K562 (cell line): Measurements from ENCODE around the gene ATP8B4. TPM values are rescaled to one million over a fixed set of nuclear protein-coding genes. Genes with fewer than 3 reads are reported as not detected.

ENCODE experiments used
- ATAC-seq: fragments of 200-7000 bp; cut with Tn5 transposase; 3 replicates; pipeline ENCODE4 v1.9.1; 2020; ENCODE audit warnings: moderate library complexity
- BruUV-seq: library from RNA; stranded (reverse); fragments of 400-500 nt; replicated peaks from 2 replicates; lab custom pipeline; 2021; lab: Mats Ljungman, UMichigan
- CTCF ChIA-PET: fragments of 300-600 bp; formaldehyde crosslinking; extraction: SDS; loops from one replicate; lab custom pipeline; 2021; ENCODE audit warnings: low intra/inter-chr PET ratio; lab: Yijun Ruan, JAX
- POLR2A ChIA-PET: fragments of 300-600, 350-650 bp; sonication (Branson Sonifier 250); formaldehyde crosslinking; extraction: SDS; loops from one replicate; lab custom pipeline; 2021; ENCODE audit warnings: antibody characterized with exemption, inconsistent platforms; lab: Yijun Ruan, JAX
- DNase-seq, 4 experiments: peaks; one replicate each; pipeline versions ENCODE4 v3.0.0 to v3.0.0-alpha.2; 2011 to 2018; ENCODE audit warnings: low spot score in 3 of 4, mixed read lengths in 3 of 4; ENCODE audit errors: extremely low read depth in 1 of 4
- FAIRE-seq: peaks from 2 replicates; lab custom pipeline; 2011; peaks lifted over from hg19 to GRCh38; lab: Jason Lieb, UNC
- H2AFZ ChIP-seq: 2 replicates; pipeline ENCODE4 v1.6.0; 2011; ENCODE audit warnings: low read depth, low read length, control low read depth, inconsistent platforms
- H3K27ac ChIP-seq: fragments of 200-600 bp; 3 replicates; pipeline ENCODE4 v1.8.0; 2011; ENCODE audit warnings: low read depth, mild to moderate bottlenecking, control low read depth, inconsistent platforms, low read length, moderate library complexity, mixed read lengths; ENCODE audit errors: extremely low read depth
- H3K27me3 ChIP-seq, 2 experiments: fragments of 300-600 bp in 1 of 2; 2 replicates in 1 of 2; 3 replicates in 1 of 2; pipeline versions ENCODE4 v1.6.0 to v1.8.0; 2011; ENCODE audit warnings: inconsistent platforms in 2 of 2, low read length in 2 of 2, mild to moderate bottlenecking in 1 of 2, mixed read lengths in 1 of 2, moderate library complexity in 1 of 2; ENCODE audit not compliant: control insufficient read depth in 2 of 2, insufficient read depth in 2 of 2
- H3K36me3 ChIP-seq: fragments of 300-600 bp; 3 replicates; pipeline ENCODE4 v1.8.0; 2011; ENCODE audit warnings: mild to moderate bottlenecking, low read length, inconsistent platforms; ENCODE audit not compliant: control insufficient read depth, insufficient read depth
- H3K4me1 ChIP-seq, 2 experiments: fragments of 200-600 bp in 1 of 2; replicated peaks in 1 of 2; 2 replicates in 1 of 2; 3 replicates in 1 of 2; pipeline versions ENCODE4 v1.5.1 to v1.8.0; 2011; ENCODE audit warnings: inconsistent platforms in 2 of 2, low read length in 2 of 2, mild to moderate bottlenecking in 1 of 2, mixed read lengths in 1 of 2, moderate library complexity in 1 of 2; ENCODE audit not compliant: control insufficient read depth in 2 of 2, insufficient read depth in 2 of 2
- H3K4me2 ChIP-seq: 2 replicates; pipeline ENCODE4 v1.6.1; 2011; ENCODE audit warnings: low read length, control low read depth, inconsistent platforms, mixed read lengths; ENCODE audit not compliant: insufficient read depth
- H3K4me3 ChIP-seq: fragments of 200-600 bp; sonication (generic), shearing (Covaris generic); 2 replicates; pipeline ENCODE4 v1.5.1; 2016; ENCODE audit warnings: control low read depth, inconsistent platforms
- H3K79me2 ChIP-seq: fragments of 200-600 bp; 3 replicates; pipeline ENCODE4 v1.8.0; 2011; ENCODE audit warnings: low read length, inconsistent platforms; ENCODE audit not compliant: control insufficient read depth, insufficient read depth
- H3K9ac ChIP-seq, 2 experiments: 2 replicates each; pipeline versions ENCODE4 v1.6.0 to v1.6.1; 2011; ENCODE audit warnings: low read depth in 2 of 2, low read length in 2 of 2, control low read depth in 1 of 2, inconsistent platforms in 1 of 2, mild to moderate bottlenecking in 1 of 2, mixed read lengths in 1 of 2; ENCODE audit not compliant: insufficient read depth in 1 of 2
- H3K9me1 ChIP-seq: one replicate; pipeline ENCODE4 v1.6.0; 2011; ENCODE audit warnings: inconsistent platforms, mild to moderate bottlenecking, low read length, moderate library complexity; ENCODE audit not compliant: control insufficient read depth, insufficient read depth
- H3K9me3 ChIP-seq: replicated peaks from 2 replicates; pipeline ENCODE4 v1.5.1; 2011; ENCODE audit warnings: low read depth, low read length, inconsistent platforms; ENCODE audit not compliant: control insufficient read depth, insufficient read depth
- H4K20me1 ChIP-seq: replicated peaks from 2 replicates; pipeline ENCODE4 v1.6.1; 2011; ENCODE audit warnings: low read length, inconsistent platforms, mixed read lengths; ENCODE audit not compliant: control insufficient read depth, insufficient read depth
- CBX1 ChIP-seq: sonication (generic); IDR thresholded peaks from 2 replicates; pipeline ENCODE4 v1.6.1; 2016; ENCODE audit warnings: antibody characterized with exemption, low read depth, mild to moderate bottlenecking
- CHD2 ChIP-seq: IDR thresholded peaks from 2 replicates; pipeline ENCODE4 v1.6.1; 2011; ENCODE audit warnings: low read depth, low read length
- ELF2 ChIP-seq: fragments of 250-450 bp; sonication (Bioruptor Pico); IDR thresholded peaks from 2 replicates; pipeline ENCODE4 v1.5.0; 2021; ENCODE audit warnings: mild to moderate bottlenecking
- ELK1 ChIP-seq: sonication (generic); formaldehyde crosslinking; IDR thresholded peaks from 2 replicates; pipeline ENCODE4 v1.8.1; 2022; ENCODE audit warnings: missing genetic modification reagents
- EWSR1 ChIP-seq: fragments of 450-650 bp; IDR thresholded peaks from 2 replicates; pipeline ENCODE4 v1.6.1; 2018; ENCODE audit warnings: borderline replicate concordance, mild to moderate bottlenecking, low read depth, moderate library complexity; ENCODE audit not compliant: partially characterized antibody
- GABPA ChIP-seq: fragments of 200-800 bp; sonication (Bioruptor generic); conservative IDR thresholded peaks from 2 replicates; pipeline ENCODE4 v1.6.1; 2016; ENCODE audit warnings: low read depth, missing genetic modification characterization, missing compliant biosample characterization
- GTF3C2 ChIP-seq: IDR thresholded peaks from 3 replicates; pipeline ENCODE4 v1.6.1; 2011; ENCODE audit warnings: borderline replicate concordance, mild to moderate bottlenecking, moderate library complexity; ENCODE audit not compliant: insufficient read length; ENCODE audit errors: extremely low read depth
- IFI16 ChIP-seq: fragments of 250-450 bp; sonication (Bioruptor Pico); IDR thresholded peaks from 2 replicates; pipeline ENCODE4 v2.1.2; 2022; ENCODE audit warnings: mild to moderate bottlenecking, inconsistent platforms
- KDM1A ChIP-seq, 2 experiments: fragments of 450-650 bp; IDR thresholded peaks; 2 replicates each; pipeline ENCODE4 v1.6.1; 2016; ENCODE audit warnings: mild to moderate bottlenecking in 2 of 2
- KDM4B ChIP-seq, 2 experiments: fragments of 450-650 bp in 1 of 2; sonication (generic) in 1 of 2; IDR thresholded peaks; 2 replicates each; pipeline ENCODE4 v1.6.1; 2016 to 2017; ENCODE audit warnings: borderline replicate concordance in 2 of 2, antibody characterized with exemption in 1 of 2, low read depth in 1 of 2, mild to moderate bottlenecking in 1 of 2
- LEF1 ChIP-seq: fragments of 450-650 bp; IDR thresholded peaks from 2 replicates; pipeline ENCODE4 v1.6.1; 2016; ENCODE audit warnings: mild to moderate bottlenecking
- MCM3 ChIP-seq: fragments of 450-650 bp; IDR thresholded peaks from 2 replicates; pipeline ENCODE4 v1.6.1; 2016
- PURB ChIP-seq: sonication (generic); formaldehyde crosslinking; IDR thresholded peaks from 2 replicates; pipeline ENCODE4 v1.9.0; 2021; ENCODE audit warnings: low read depth, mild to moderate bottlenecking, missing genetic modification reagents
- TBP ChIP-seq: optimal IDR thresholded peaks from 2 replicates; pipeline ENCODE3; 2011; ENCODE audit warnings: low read depth, low read length, improper control_type of control experiment
- TRIM25 ChIP-seq: fragments of 450-650 bp; IDR thresholded peaks from 2 replicates; pipeline ENCODE4 v1.7.0; 2016; ENCODE audit warnings: borderline replicate concordance
- ZKSCAN3 ChIP-seq: fragments of 250-450 bp; sonication (Bioruptor Pico); IDR thresholded peaks from 2 replicates; pipeline ENCODE4 v1.4.0; 2020
- ZNF311 ChIP-seq: fragments of 250-450 bp; sonication (Bioruptor Pico); IDR thresholded peaks from 2 replicates; pipeline ENCODE4 v1.4.0; 2020; ENCODE audit warnings: mild to moderate bottlenecking, moderate library complexity
- ZNF41 ChIP-seq: fragments of 250-450 bp; sonication (Bioruptor Pico); conservative IDR thresholded peaks from 2 replicates; pipeline ENCODE4 v1.4.0; 2020; ENCODE audit warnings: mild to moderate bottlenecking
- ZNF551 ChIP-seq: fragments of 250-450 bp; sonication (Bioruptor Pico); IDR thresholded peaks from 2 replicates; pipeline ENCODE4 v1.5.0; 2021; ENCODE audit warnings: mild to moderate bottlenecking, moderate library complexity
- in situ Hi-C: fragments of 300-500 bp; cut with MboI; formaldehyde crosslinking; loops from 4 replicates; pipeline ENCODE4 v1.15.0; 2018; ENCODE audit warnings: inconsistent platforms, mixed read lengths
- intact Hi-C: fragments of 100-400 bp; cut with micrococcal nuclease; formaldehyde crosslinking; loops from 2 replicates; pipeline ENCODE4 v1.14.2; 2022
- polyA plus RNA-seq, 8 experiments: library from polyadenylated mRNA; depleted of rRNA in 4 of 8; stranded (reverse) in 5 of 8; unstranded in 3 of 8; fragments of >200 nt; fragmentation: Nextera tagmentation in 2 of 8; fragmentation: Illumina TruSeq in 1 of 8; extraction: Ambion mirVana in 2 of 8; extraction: Trizol in 1 of 8; gene quantifications; 2 replicates each; pipeline versions ENCODE4 v1.2.1 to v1.2.3, GENCODE V29; 2011 to 2014; ENCODE audit warnings: inconsistent platforms in 1 of 8, missing spikeins in 1 of 8
- total RNA-seq, 7 experiments: library from RNA; depleted of rRNA in 6 of 7; stranded (reverse); fragments of >200 nt in 6 of 7; fragmentation: Illumina TruSeq in 2 of 7; extraction: Trizol in 2 of 7; gene quantifications; 2 replicates each; pipeline versions ENCODE4 v1.2.1 to v1.2.3, GENCODE V29; 2011 to 2021; ENCODE audit warnings: low replicate concordance in 1 of 7

The ATP8B4 gene
- total and polyA plus RNA-seq, 9 of the 15 experiments (the other 6 are each of a cell fraction or from before 2014, with no cell fraction given): 0.14 to 2.5 (median 0.44) TPM

- TF ChIP-seq TBP (no peak), MCM3 (no peak), ELF2 (CRISPR knock-in tag) (no peak)
- TF ChIP-seq, all 486 proteins: peak for 0
Measured at GRCh38 chr15:49906966-49907365, 212.1 kb downstream of the ATP8B4 start (continued).

- no peak overlapping the region for H3K4me3 ChIP-seq
- CTCF ChIA-PET: no interaction called here
- H3K9ac ChIP-seq: no peak overlapping the region
- BruUV-seq: no TSS peak
- in situ Hi-C loops (no loop called here), intact Hi-C loops (loop anchor here (10.0 kb wide), 1 partner anchor 670 kb away; no protein-coding TSS in a partner anchor)
- H3K27me3 ChIP-seq: no peaks in the 10 kb centered on the region
- no peaks in the 10 kb centered on the region for H3K4me1 ChIP-seq
- no peak overlapping the region for H3K27ac ChIP-seq
- no peaks in the 10 kb centered on the region for H3K9me3 ChIP-seq
- ATAC-seq (no peak), FAIRE-seq (no peak), DNase-seq (no peak)
- no peaks in the 10 kb centered on the region for H4K20me1 ChIP-seq
- H3K79me2 ChIP-seq: no peaks in the 10 kb centered on the region
- POLR2A ChIA-PET: no interaction called here
- H3K36me3 ChIP-seq: no peaks in the 10 kb centered on the region
- no peaks in the 10 kb centered on the region for H3K9me1 ChIP-seq
- no peak overlapping the region for H2AFZ ChIP-seq
- H3K4me2 ChIP-seq: no peak overlapping the region
- TF ChIP-seq ZNF41 (CRISPR knock-in tag): no peak
- TF ChIP-seq ELK1 (CRISPR knock-in tag): no peak
- no peak for TF ChIP-seq CHD2
- TF ChIP-seq KDM1A (IDR thresholded peaks at IDR 0.05): no peak
- no peak for TF ChIP-seq GTF3C2
- no peak for TF ChIP-seq LEF1
- TF ChIP-seq ZKSCAN3 (CRISPR knock-in tag): no peak
- TF ChIP-seq ZNF551 (CRISPR knock-in tag): no peak
- TF ChIP-seq IFI16 (CRISPR knock-in tag): no peak
- TF ChIP-seq CBX1: no peak
- no peak for TF ChIP-seq KDM4B (IDR thresholded peaks at IDR 0.05; ENCODE audit: borderline replicate concordance in 2 of 2, low read depth in 1 of 2)
- no peak for TF ChIP-seq TRIM25
- TF ChIP-seq PURB (CRISPR knock-in tag): no peak
- TF ChIP-seq ZNF311 (CRISPR knock-in tag): no peak
- no peak for TF ChIP-seq GABPA (tag)
- no peak for TF ChIP-seq EWSR1
Measured at GRCh38 chr15:49905221-49905620, 213.8 kb downstream of the ATP8B4 start.
